ENCODE results near the gene WNT4.

The WNT4 gene

GRCh38 chr1:22164841-22165808, 22.2 kb upstream of the WNT4 start:
- no peak for DNase-seq (ENCODE audit: low read depth in 2 of 3, low spot score in 2 of 3)

GRCh38 chr1:22163564-22163963, 20.7 kb upstream of the WNT4 start:
- DNase-seq (ENCODE audit: low read depth in 2 of 3, low spot score in 2 of 3) = no peak

- DNase-seq (ENCODE audit: low read depth in 2 of 3, low spot score in 2 of 3) = no peak
Observed at GRCh38 chr1:22163137-22163536, 20.2 kb upstream of the WNT4 start.

- no peak for DNase-seq (ENCODE audit: low read depth in 2 of 3, low spot score in 2 of 3)
Observed at GRCh38 chr1:22159891-22160290, 17.0 kb upstream of the WNT4 start.

GRCh38 chr1:22158654-22159053, 15.8 kb upstream of the WNT4 start:
- DNase-seq (ENCODE audit: low read depth in 2 of 3, low spot score in 2 of 3) = no peak

- DNase-seq (ENCODE audit: low read depth in 2 of 3, low spot score in 2 of 3) = no peak
Observed at GRCh38 chr1:22157359-22157966, 14.6 kb upstream of the WNT4 start.

GRCh38 chr1:22155517-22155916, 12.6 kb upstream of the WNT4 start:
- no peak for DNase-seq (ENCODE audit: low read depth in 2 of 3, low spot score in 2 of 3)

GRCh38 chr1:22154626-22155025, 11.7 kb upstream of the WNT4 start:
- DNase-seq (ENCODE audit: low read depth in 2 of 3, low spot score in 2 of 3) = no peak

- DNase-seq (ENCODE audit: low read depth in 2 of 3, low spot score in 2 of 3) = no peak
Observed at GRCh38 chr1:22153660-22154437, 11.0 kb upstream of the WNT4 start.

GRCh38 chr1:22150923-22151322, 8.0 kb upstream of the WNT4 start:
- DNase-seq (ENCODE audit: low read depth in 2 of 3, low spot score in 2 of 3) = no peak

- DNase-seq (ENCODE audit: low read depth in 2 of 3, low spot score in 2 of 3) = no peak
Observed at GRCh38 chr1:22142315-22143064, 407 bp downstream of the WNT4 start.

- no peak for DNase-seq (ENCODE audit: low read depth in 2 of 3, low spot score in 2 of 3)
Observed at GRCh38 chr1:22141554-22142314, 1.2 kb downstream of the WNT4 start.

GRCh38 chr1:22140694-22141093, 2.2 kb downstream of the WNT4 start:
- DNase-seq (ENCODE audit: low read depth in 2 of 3, low spot score in 2 of 3) = no peak

- DNase-seq (ENCODE audit: low read depth in 2 of 3, low spot score in 2 of 3) = no peak
Observed at GRCh38 chr1:22139817-22140216, 3.1 kb downstream of the WNT4 start.

- DNase-seq (ENCODE audit: low read depth in 2 of 3, low spot score in 2 of 3) = no peak
Observed at GRCh38 chr1:22139066-22139594, 3.8 kb downstream of the WNT4 start.

GRCh38 chr1:22137004-22137720, 5.7 kb downstream of the WNT4 start:
- no peak for DNase-seq (ENCODE audit: low read depth in 2 of 3, low spot score in 2 of 3)

GRCh38 chr1:22133931-22134324, 9.0 kb downstream of the WNT4 start:
- no peak for DNase-seq (ENCODE audit: low read depth in 2 of 3, low spot score in 2 of 3)

GRCh38 chr1:22133247-22133930, 9.5 kb downstream of the WNT4 start:
- DNase-seq (ENCODE audit: low read depth in 2 of 3, low spot score in 2 of 3) = no peak
